Endothelial cell (in vitro differentiated cells): Measurements from ENCODE around the gene PTPN9. TPM values are rescaled to one million over a fixed set of nuclear protein-coding genes. Genes with fewer than 3 reads are reported as not detected.
"Not testable (repeated sequence)": the region's sequence is repeated elsewhere in the genome, so short reads cannot be mapped to it uniquely, and the experiment has no call there.

Experiments
- DNase-seq: peaks from one replicate; pipeline ENCODE4 v3.0.0; 2021; ENCODE audit warnings: low spot score
- H3K27ac Mint-ChIP-seq: one replicate; pipeline ENCODE4 v1.8.0; 2021; ENCODE audit warnings: mixed read lengths, inconsistent platforms; ENCODE audit not compliant: unreplicated experiment
- H3K27me3 Mint-ChIP-seq: one replicate; pipeline ENCODE4 v1.8.0; 2021; ENCODE audit warnings: mild to moderate bottlenecking, moderate library complexity, mixed read lengths, inconsistent platforms; ENCODE audit not compliant: unreplicated experiment
- H3K36me3 Mint-ChIP-seq: one replicate; pipeline ENCODE4 v1.8.0; 2021; ENCODE audit warnings: mild to moderate bottlenecking, low read depth, mixed read lengths, inconsistent platforms; ENCODE audit not compliant: unreplicated experiment
- H3K4me1 Mint-ChIP-seq: one replicate; pipeline ENCODE4 v1.8.0; 2021; ENCODE audit warnings: mild to moderate bottlenecking, mixed read lengths, inconsistent platforms; ENCODE audit not compliant: unreplicated experiment
- H3K4me3 Mint-ChIP-seq: one replicate; pipeline ENCODE4 v1.8.0; 2021; ENCODE audit warnings: mild to moderate bottlenecking, mixed read lengths, inconsistent platforms; ENCODE audit not compliant: unreplicated experiment
- H3K9me3 Mint-ChIP-seq: one replicate; pipeline ENCODE4 v1.8.0; 2021; ENCODE audit warnings: mixed read lengths, inconsistent platforms; ENCODE audit not compliant: unreplicated experiment
- CTCF ChIP-seq: fragments of 200-600 bp; sonication (generic); IDR thresholded peaks from one replicate; pipeline ENCODE4 v1.5.0; 2021; ENCODE audit warnings: antibody characterized with exemption; ENCODE audit not compliant: unreplicated experiment
- total RNA-seq: library from RNA; stranded (reverse); fragmentation: NEBNext Ultra II Directional; extraction: Animal tissue kit (Norgen Biotek cat#: 25700); gene quantifications from one replicate; pipeline ENCODE4 v1.2.1, GENCODE V29; 2021; ENCODE audit not compliant: unreplicated experiment

PTPN9 gene
- total RNA-seq, 1 donor from 2014 or later, result 41.9 TPM

- no peak for DNase-seq
- no peaks in the 10 kb centered on the region for H3K4me1 Mint-ChIP-seq
- H3K27ac Mint-ChIP-seq, result peak overlapping the region; percentile 74
- H3K27me3 Mint-ChIP-seq, result no peaks in the 10 kb centered on the region
- H3K36me3 Mint-ChIP-seq, result no peaks in the 10 kb centered on the region
- TF ChIP-seq CTCF, result no peak
- H3K9me3 Mint-ChIP-seq, result no peaks in the 10 kb centered on the region
- H3K4me3 Mint-ChIP-seq, result no peak overlapping the region
Measured at GRCh38 chr15:75554717-75555116, 24.4 kb downstream of the PTPN9 start.

- H3K9me3 Mint-ChIP-seq, result no peaks in the 10 kb centered on the region
- no peaks in the 10 kb centered on the region for H3K36me3 Mint-ChIP-seq
- no peak overlapping the region for H3K27ac Mint-ChIP-seq
- TF ChIP-seq CTCF, result no peak
- no peaks in the 10 kb centered on the region for H3K27me3 Mint-ChIP-seq
- H3K4me1 Mint-ChIP-seq, result no peaks in the 10 kb centered on the region
- no peak for DNase-seq
- H3K4me3 Mint-ChIP-seq, result no peak overlapping the region
Measured at GRCh38 chr15:75553659-75554058, 25.5 kb downstream of the PTPN9 start.

- no peak overlapping the region for H3K27ac Mint-ChIP-seq
- no peak for DNase-seq
- H3K9me3 Mint-ChIP-seq, result no peaks in the 10 kb centered on the region
- no peak for TF ChIP-seq CTCF
- no peaks in the 10 kb centered on the region for H3K27me3 Mint-ChIP-seq
- no peaks in the 10 kb centered on the region for H3K4me1 Mint-ChIP-seq
- H3K36me3 Mint-ChIP-seq, result no peaks in the 10 kb centered on the region
- no peak overlapping the region for H3K4me3 Mint-ChIP-seq
Measured at GRCh38 chr15:75551091-75551490, 28.0 kb downstream of the PTPN9 start.

- H3K9me3 Mint-ChIP-seq, result no peaks in the 10 kb centered on the region
- no peak for TF ChIP-seq CTCF
- DNase-seq, result no peak
- no peaks in the 10 kb centered on the region for H3K27me3 Mint-ChIP-seq
- H3K36me3 Mint-ChIP-seq, result no peaks in the 10 kb centered on the region
- no peak overlapping the region for H3K4me3 Mint-ChIP-seq
- H3K4me1 Mint-ChIP-seq, result peaks cover 20% of the 10 kb centered on the region
- H3K27ac Mint-ChIP-seq, result peak overlapping the region; percentile 8
Measured at GRCh38 chr15:75545064-75545463, 34.1 kb downstream of the PTPN9 start.

- no peak for TF ChIP-seq CTCF
- Mint-ChIP-seq H3K4me3 (no peak overlapping the region), H3K27me3 (no peaks in the 10 kb centered on the region), H3K36me3 (no peaks in the 10 kb centered on the region), H3K9me3 (no peaks in the 10 kb centered on the region), H3K27ac (peak overlapping the region; percentile 8), H3K4me1 (peaks cover 20% of the 10 kb centered on the region)
- no peak for DNase-seq
Measured at GRCh38 chr15:75544359-75544758, 34.8 kb downstream of the PTPN9 start.

GRCh38 chr15:75542949-75543545, 36.1 kb downstream of the PTPN9 start:
- not testable (repeated sequence) for H3K36me3 Mint-ChIP-seq, DNase-seq, H3K27ac Mint-ChIP-seq, H3K27me3 Mint-ChIP-seq, H3K9me3 Mint-ChIP-seq, H3K4me3 Mint-ChIP-seq
- peaks cover 20% of the 10 kb centered on the region for H3K4me1 Mint-ChIP-seq
